HepG2 (cell line): ENCODE results near the gene SLC39A10. TPM values are rescaled to one million over a fixed set of nuclear protein-coding genes. Genes with fewer than 3 reads are reported as not detected.

Experiments
- ATAC-seq: fragments of 200-7000 bp; cut with Tn5 transposase; 3 replicates; pipeline ENCODE4 v1.9.1; 2020; ENCODE audit warnings: mild to moderate bottlenecking, moderate library complexity
- BruUV-seq: library from RNA; stranded (reverse); fragments of 400-500 nt; replicated peaks from 2 replicates; lab custom pipeline; 2021; lab: Mats Ljungman, UMichigan
- CTCF ChIA-PET: fragments of 300-600 bp; formaldehyde crosslinking; extraction: SDS; loops from one replicate; lab custom pipeline; 2021; ENCODE audit warnings: low total read pairs, inconsistent platforms, low intra/inter-chr PET ratio; lab: Yijun Ruan, JAX
- POLR2A ChIA-PET: fragments of 350-600 bp; sonication (Branson Sonifier 250); formaldehyde crosslinking; loops from one replicate; lab custom pipeline; 2020; ENCODE audit warnings: antibody characterized with exemption, inconsistent platforms; lab: Yijun Ruan, JAX
- DNase-seq: peaks from one replicate; pipeline ENCODE4 v3.0.0-alpha.2; 2015; ENCODE audit warnings: low spot score
- FAIRE-seq: peaks from 3 replicates; lab custom pipeline; 2011; peaks lifted over from hg19 to GRCh38; lab: Jason Lieb, UNC
- H2AFZ ChIP-seq: one replicate; pipeline ENCODE4 v1.6.1; 2011; ENCODE audit warnings: low read length, inconsistent platforms
- H3K27ac ChIP-seq: fragments of 300-600 bp; 3 replicates; pipeline ENCODE4 v1.8.0; 2011; ENCODE audit warnings: mixed run types, mild to moderate bottlenecking, mixed read lengths, low read length, inconsistent platforms; ENCODE audit not compliant: insufficient read depth; ENCODE audit errors: extremely low read length
- H3K27me3 ChIP-seq, 2 experiments: fragments of 200-600 bp in 1 of 2; 2 replicates in 1 of 2; 3 replicates in 1 of 2; pipeline versions ENCODE4 v1.6.0 to v1.8.0; 2011; ENCODE audit warnings: low read length in 2 of 2, mild to moderate bottlenecking in 2 of 2, moderate library complexity in 2 of 2, inconsistent platforms in 1 of 2; ENCODE audit not compliant: insufficient read depth in 2 of 2, control insufficient read depth in 1 of 2
- H3K36me3 ChIP-seq, 2 experiments: fragments of 200-600 bp in 1 of 2; replicated peaks in 1 of 2; 2 replicates in 1 of 2; 3 replicates in 1 of 2; pipeline versions ENCODE4 v1.5.1 to v1.8.0; 2011; ENCODE audit warnings: low read length in 2 of 2, inconsistent platforms in 1 of 2; ENCODE audit not compliant: insufficient read depth in 2 of 2, control insufficient read depth in 1 of 2
- H3K4me1 ChIP-seq: 2 replicates; pipeline ENCODE4 v1.5.1; 2012; ENCODE audit warnings: low read length, inconsistent platforms; ENCODE audit not compliant: insufficient read depth
- H3K4me2 ChIP-seq: 2 replicates; pipeline ENCODE4 v1.6.0; 2011; ENCODE audit warnings: low read depth, low read length, inconsistent platforms
- H3K4me3 ChIP-seq, 3 experiments: fragments of 200-600 bp in 1 of 3; sonication (generic), shearing (Covaris generic) in 1 of 3; replicated peaks in 1 of 3; 2 replicates each; pipeline ENCODE4 v1.5.1; 2011 to 2016; ENCODE audit warnings: low read length in 3 of 3, inconsistent platforms in 2 of 3, low read depth in 2 of 3, mild to moderate bottlenecking in 2 of 3, control low read depth in 1 of 3, mixed read lengths in 1 of 3; ENCODE audit not compliant: insufficient read depth in 1 of 3
- H3K79me2 ChIP-seq: one replicate; pipeline ENCODE4 v1.6.1; 2011; ENCODE audit warnings: low read length, inconsistent platforms; ENCODE audit not compliant: insufficient read depth
- H3K9ac ChIP-seq: 2 replicates; pipeline ENCODE4 v1.6.0; 2011; ENCODE audit warnings: mild to moderate bottlenecking, low read depth, low read length, inconsistent platforms; ENCODE audit not compliant: insufficient read depth
- H3K9me3 ChIP-seq: 2 replicates; pipeline ENCODE4 v1.5.1; 2012; ENCODE audit warnings: mild to moderate bottlenecking, low read length
- H4K20me1 ChIP-seq: 2 replicates; pipeline ENCODE4 v1.6.0; 2011; ENCODE audit warnings: inconsistent platforms, mild to moderate bottlenecking, low read length, moderate library complexity; ENCODE audit not compliant: insufficient read depth
- DMAP1 ChIP-seq: IDR thresholded peaks from 2 replicates; pipeline ENCODE4 v1.6.1; 2016
- NR0B2 ChIP-seq: sonication (generic); formaldehyde crosslinking; IDR thresholded peaks from 2 replicates; pipeline ENCODE4 v1.4.0; 2020; ENCODE audit warnings: mild to moderate bottlenecking, missing genetic modification reagents
- SIN3B ChIP-seq: fragments of 150-350 bp; IDR thresholded peaks from 2 replicates; pipeline ENCODE4 v1.6.1; 2014; ENCODE audit warnings: low read length
- STAT5B ChIP-seq: sonication (generic); formaldehyde crosslinking; IDR thresholded peaks from 2 replicates; pipeline ENCODE4 v1.4.0; 2020; ENCODE audit warnings: missing genetic modification reagents
- ZNF460 ChIP-seq: sonication (generic); formaldehyde crosslinking; IDR thresholded peaks from 2 replicates; pipeline ENCODE4 v1.5.1; 2020; ENCODE audit warnings: missing genetic modification reagents, mild to moderate bottlenecking, borderline replicate concordance
- ZNF572 ChIP-seq: sonication (generic); formaldehyde crosslinking; IDR thresholded peaks from 2 replicates; pipeline ENCODE4 v1.5.1; 2020; ENCODE audit warnings: mild to moderate bottlenecking, missing genetic modification reagents
- ZNF609 ChIP-seq: sonication (generic); formaldehyde crosslinking; IDR thresholded peaks from 2 replicates; pipeline ENCODE4 v1.4.0; 2020; ENCODE audit warnings: mild to moderate bottlenecking, missing genetic modification reagents, borderline replicate concordance
- WGBS: methylation state at CpG from one replicate; pipeline ENCODE4 v1.1.6; 2017; ENCODE audit warnings: low lambda C conversion rate; 5-methylcytosine and 5-hydroxymethylcytosine counted together
- in situ Hi-C: cut with HindIII; loops from 2 replicates; pipeline ENCODE4 v1.10.0; 2017; ENCODE audit warnings: low pct_unique_long_range_greater_than_20kb; ENCODE audit not compliant: extremely low pct_ligation_motif_present
- intact Hi-C: fragments of 100-400 bp; cut with micrococcal nuclease; formaldehyde crosslinking; loops from one replicate; pipeline ENCODE4 v1.10.0; 2022; ENCODE audit not compliant: unreplicated experiment
- polyA plus RNA-seq, 8 experiments: library from polyadenylated mRNA; depleted of rRNA in 3 of 8; stranded (reverse) in 7 of 8; unstranded in 1 of 8; fragments of >200 nt; fragmentation: Illumina TruSeq in 4 of 8; extraction: Trizol in 4 of 8; gene quantifications; 2 replicates each; pipeline versions ENCODE4 v1.2.1 to v1.2.3, GENCODE V29; 2011 to 2016; ENCODE audit warnings: low read depth in 4 of 8, missing spikeins in 1 of 8, mixed read lengths in 1 of 8; ENCODE audit not compliant: insufficient read depth in 1 of 8
- total RNA-seq, 5 experiments: library from RNA; depleted of rRNA; stranded (reverse); fragments of >200 nt; fragmentation: Illumina TruSeq; extraction: Trizol; gene quantifications; 2 replicates each; pipeline ENCODE4 v1.2.3, GENCODE V29; 2016; ENCODE audit warnings: low read depth in 1 of 5

SLC39A10 gene
- total and polyA plus RNA-seq, 2 of the 13 experiments (the other 11 are each of a cell fraction or from before 2014, with no cell fraction given), result 13.2 to 21.0 TPM

- Histone ChIP-seq H3K9ac (no peak overlapping the region), H3K79me2 (no peaks in the 10 kb centered on the region), H3K4me1 (peaks cover 10% of the 10 kb centered on the region), H3K27me3 (no peaks in the 10 kb centered on the region), H3K4me2 (no peak overlapping the region), H3K4me3 (no peak overlapping the region), H3K9me3 (no peaks in the 10 kb centered on the region), H2AFZ (no peak overlapping the region), H3K27ac (no peak overlapping the region), H4K20me1 (no peaks in the 10 kb centered on the region), H3K36me3 (peaks cover 1 to 6% of the 10 kb centered on the region in 2 experiments; a peak in 3 of 5 replicates)
- CTCF ChIA-PET, result no interaction called here
- in situ Hi-C loops (no loop called here), intact Hi-C loops (no loop called here)
- DNase-seq (no peak), ATAC-seq (no peak), FAIRE-seq (no peak)
- POLR2A ChIA-PET, result interaction anchor here (0.9 kb wide), 1 partner anchor 21 kb away, joined by 3 read pairs; the partner anchor contains the start of gene SLC39A10
- 95% methylated on average over 2 of the region's 2 CpGs for whole genome bisulfite sequencing
- TF ChIP-seq SIN3B (no peak), STAT5B (CRISPR knock-in tag) (no peak), NR0B2 (CRISPR knock-in tag) (no peak), ZNF460 (CRISPR knock-in tag) (peak; percentile 35; the same call in 1 of the 2 replicates), ZNF572 (CRISPR knock-in tag) (no peak), DMAP1 (CRISPR knock-in tag) (no peak), ZNF609 (no peak)
- no TSS peak for BruUV-seq
Measured at GRCh38 chr2:195677884-195678283, 20.9 kb downstream of the SLC39A10 start.
